Psoas muscle (tissue), 8 donors: ENCODE data around the gene ACR. TPM values are rescaled to one million over a fixed set of nuclear protein-coding genes. Genes with fewer than 3 reads are reported as not detected.

Experiments used
- ATAC-seq, 4 donors: fragments of 200-7000 bp; cut with Tn5 transposase; one replicate each; pipeline ENCODE4 v1.9.1; 2020; ENCODE audit warnings: moderate library complexity in 3 of 4, mild to moderate bottlenecking in 2 of 4
- DNase-seq, 2 donors: peaks; one replicate each; pipeline ENCODE4 v3.0.0-alpha.2; 2020
- H3K27ac ChIP-seq: fragments of 200-600 bp; one replicate; pipeline ENCODE4 v1.8.0; 2022
- H3K27me3 ChIP-seq, 3 donors: fragments of 200-600 bp in 1 of 3; one replicate each; pipeline versions ENCODE4 v1.6.1 to v1.8.0; 2013 to 2022; ENCODE audit warnings: low read length in 2 of 3, mild to moderate bottlenecking in 2 of 3, moderate library complexity in 1 of 3; ENCODE audit not compliant: insufficient read depth in 3 of 3
- H3K36me3 ChIP-seq, 2 donors: fragments of 200-600 bp in 1 of 2; one replicate each; pipeline versions ENCODE4 v1.6.1 to v1.8.0; 2013 to 2022; ENCODE audit warnings: low read depth in 1 of 2, mild to moderate bottlenecking in 1 of 2, moderate library complexity in 1 of 2; ENCODE audit not compliant: insufficient read depth in 1 of 2
- H3K4me1 ChIP-seq: fragments of 200-600 bp; one replicate; pipeline ENCODE4 v1.8.0; 2022
- H3K4me3 ChIP-seq: fragments of 200-600 bp; one replicate; pipeline ENCODE4 v1.8.0; 2022; ENCODE audit warnings: mild to moderate bottlenecking
- H3K9me3 ChIP-seq: fragments of 200-600 bp; one replicate; pipeline ENCODE4 v1.8.0; 2022
- WGBS, 3 donors: extraction: QIAGEN DNeasy Blood & Tissue Kit; methylation state at CpG; one replicate each; pipeline versions ENCODE4 v1.1.6 to v1.1.7; 2013; 5-methylcytosine and 5-hydroxymethylcytosine counted together
- intact Hi-C, 2 donors: fragments of 100-400 bp; cut with DNase I; formaldehyde crosslinking; loops; one replicate each; pipeline versions ENCODE4 v1.11.0 to v1.14.2; 2022
- polyA plus RNA-seq, 3 donors: library from polyadenylated mRNA; stranded (reverse); fragments of 200-250 nt; gene quantifications; one replicate each; pipeline ENCODE4 v1.2.3, GENCODE V29; 2013
- total RNA-seq, 4 donors: library from RNA; stranded (reverse); fragmentation: NEBNext Ultra II Directional in 2 of 4; extraction: Animal tissue kit (Norgen Biotek cat#: 25700) in 2 of 4; gene quantifications; one replicate each; pipeline versions ENCODE4 v1.2.1 to v1.2.4, GENCODE V29; 2021 to 2023
- TF ChIP-seq, protein P1 (sequence below): fragments of 200-600 bp; IDR thresholded peaks from one replicate; pipeline ENCODE4 v1.8.0; 2022; ENCODE audit warnings: antibody characterized with exemption
- donor health status: healthy with polysubstance abuse.
- donor health status: DM: no; HTN: no; CAD: no; lungs with moderate emphysema.
- donor health status: Bipolar disorder and iron deficiency.
- donor health status: healthy.
- donor health status: DM: yes; HTN: yes; CAD: no.
- donor health status: DM: no; HTN: no; CAD: no.
- donor health status: DM: no; HTN: no; CAD: no.
- donor health status: DM: yes; HTN: yes; CAD: no.

ACR gene
- total and polyA plus RNA-seq, 7 donors = 0.10 to 0.82 (median 0.26) TPM; not detected in 2

DNA sequence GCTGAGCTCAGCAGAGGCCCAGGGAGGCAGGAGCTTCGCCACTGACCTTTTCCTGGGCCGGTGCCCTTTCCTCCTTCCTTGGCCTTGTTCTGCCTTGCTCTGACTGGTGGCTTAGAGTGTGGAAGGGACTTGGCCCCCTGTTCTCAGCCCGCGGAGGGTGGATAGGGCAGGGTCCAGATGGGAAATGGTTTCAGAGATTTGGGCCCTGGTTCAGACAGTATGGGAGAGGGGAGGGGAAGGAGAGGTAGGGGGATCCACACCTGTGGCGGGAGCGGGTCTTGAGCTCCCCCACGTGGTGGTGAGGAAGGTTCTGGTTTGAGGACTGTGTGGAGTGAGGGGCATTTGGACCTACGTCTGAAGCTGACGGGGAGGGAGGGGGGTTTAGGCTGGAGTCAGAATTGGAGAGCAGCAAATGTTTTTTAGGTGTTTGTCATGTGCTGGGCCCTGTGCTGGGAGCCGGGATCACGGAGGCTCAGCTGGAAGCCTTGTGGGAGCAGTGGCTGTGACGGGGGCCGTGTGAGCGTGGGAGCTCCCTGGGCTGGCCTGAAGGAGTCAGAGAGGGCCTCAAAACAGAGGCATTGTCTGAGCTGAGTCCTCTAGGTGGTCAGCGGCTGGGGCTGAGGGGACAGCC is 38.1 kb upstream of the ACR start:
- Histone ChIP-seq H3K36me3 (peaks cover 0 to 8% of the 10 kb centered on the region in 2 donors), H3K27me3 (peaks cover 0 to 6% (median 0%) of the 10 kb centered on the region in 3 donors), H3K9me3 (no peaks in the 10 kb centered on the region), H3K4me3 (no peak overlapping the region), H3K27ac (no peak overlapping the region), H3K4me1 (peaks cover 5% of the 10 kb centered on the region)
- TF ChIP-seq, protein P1, sequence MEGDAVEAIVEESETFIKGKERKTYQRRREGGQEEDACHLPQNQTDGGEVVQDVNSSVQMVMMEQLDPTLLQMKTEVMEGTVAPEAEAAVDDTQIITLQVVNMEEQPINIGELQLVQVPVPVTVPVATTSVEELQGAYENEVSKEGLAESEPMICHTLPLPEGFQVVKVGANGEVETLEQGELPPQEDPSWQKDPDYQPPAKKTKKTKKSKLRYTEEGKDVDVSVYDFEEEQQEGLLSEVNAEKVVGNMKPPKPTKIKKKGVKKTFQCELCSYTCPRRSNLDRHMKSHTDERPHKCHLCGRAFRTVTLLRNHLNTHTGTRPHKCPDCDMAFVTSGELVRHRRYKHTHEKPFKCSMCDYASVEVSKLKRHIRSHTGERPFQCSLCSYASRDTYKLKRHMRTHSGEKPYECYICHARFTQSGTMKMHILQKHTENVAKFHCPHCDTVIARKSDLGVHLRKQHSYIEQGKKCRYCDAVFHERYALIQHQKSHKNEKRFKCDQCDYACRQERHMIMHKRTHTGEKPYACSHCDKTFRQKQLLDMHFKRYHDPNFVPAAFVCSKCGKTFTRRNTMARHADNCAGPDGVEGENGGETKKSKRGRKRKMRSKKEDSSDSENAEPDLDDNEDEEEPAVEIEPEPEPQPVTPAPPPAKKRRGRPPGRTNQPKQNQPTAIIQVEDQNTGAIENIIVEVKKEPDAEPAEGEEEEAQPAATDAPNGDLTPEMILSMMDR = peak; percentile 5
- ATAC-seq (no peak), DNase-seq (peak in 1 of 2 donors; percentile 16)
- intact Hi-C loops = loop anchor here in 1 of 2 donors (5.0 kb wide), 1 partner anchor 73 kb away; the partner anchor contains the start of gene ARSA
- WGBS, 3 donors = 73 to 76% (median 75%) methylated on average over 15 of the region's 15 CpGs

DNA sequence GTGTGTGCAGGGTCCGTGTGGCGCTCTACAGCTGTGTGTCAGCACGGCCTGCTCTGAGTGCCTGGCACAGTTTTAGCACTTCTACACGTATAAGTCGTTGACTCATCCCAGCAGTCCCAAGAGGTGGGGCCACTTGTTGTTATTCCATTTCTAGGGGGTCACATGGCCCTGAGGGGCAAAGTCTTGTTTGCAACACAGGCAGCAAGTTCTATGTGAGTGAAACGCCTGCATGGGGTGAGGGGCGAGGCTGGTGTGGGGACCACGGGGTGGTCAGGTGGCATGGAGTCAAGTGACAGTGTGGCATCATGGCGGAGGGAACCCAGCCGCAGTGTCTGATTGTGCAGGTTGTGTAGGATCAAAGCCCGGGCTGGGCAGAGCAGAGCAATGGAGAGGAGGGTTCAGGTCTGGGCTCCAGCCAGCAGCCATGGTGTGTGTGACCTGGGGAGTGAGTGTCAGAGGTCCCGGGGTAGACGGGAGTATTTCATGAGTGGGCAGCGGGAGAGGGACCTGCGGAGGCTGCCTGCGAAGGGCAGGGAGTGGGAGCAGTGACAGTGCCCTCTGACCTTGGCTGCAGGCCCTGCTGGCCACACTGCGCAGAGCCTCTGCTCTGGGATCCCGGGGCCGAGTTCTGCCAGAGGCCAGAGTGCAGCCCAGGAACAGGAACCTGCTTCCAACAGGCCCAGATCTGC is 37.5 kb upstream of the ACR start:
- Histone ChIP-seq H3K4me1 (peaks cover 5% of the 10 kb centered on the region), H3K9me3 (no peaks in the 10 kb centered on the region), H3K27ac (no peak overlapping the region), H3K36me3 (peaks cover 0 to 8% of the 10 kb centered on the region in 2 donors), H3K27me3 (peaks cover 0 to 6% (median 0%) of the 10 kb centered on the region in 3 donors), H3K4me3 (no peak overlapping the region)
- ATAC-seq (peak in 1 of 4 donors; percentile 7), DNase-seq (peak in 1 of 2 donors; percentile 44)
- intact Hi-C loops = loop anchor here in 1 of 2 donors (5.0 kb wide), 1 partner anchor 73 kb away; the partner anchor contains the start of gene ARSA
- TF ChIP-seq, protein P1 = no peak
- 71 to 79% (median 71%) methylated on average over 19 of the region's 19 CpGs for WGBS, 3 donors

DNA sequence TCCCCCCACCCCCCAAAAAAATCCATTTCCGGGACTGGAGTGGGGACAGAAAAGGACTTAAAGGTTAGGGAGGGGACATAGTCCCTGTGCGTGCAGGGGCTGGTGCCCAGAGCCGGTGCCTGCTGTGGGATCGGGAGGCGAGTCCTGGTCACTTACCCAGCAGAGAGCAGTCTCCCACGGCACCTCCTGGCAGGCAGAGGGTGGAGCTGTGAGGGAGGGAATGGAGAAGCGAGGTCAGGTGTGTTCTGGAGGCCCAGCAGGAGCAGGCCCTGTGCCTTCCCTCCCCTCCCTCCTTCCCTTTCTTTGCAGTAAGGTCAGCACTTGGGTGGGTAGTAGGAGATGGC is 37.0 kb upstream of the ACR start:
- Histone ChIP-seq H3K4me3 (no peak overlapping the region), H3K27ac (no peak overlapping the region), H3K36me3 (peaks cover 0 to 7% of the 10 kb centered on the region in 2 donors), H3K27me3 (peaks cover 0 to 6% (median 0%) of the 10 kb centered on the region in 3 donors), H3K9me3 (no peaks in the 10 kb centered on the region), H3K4me1 (peaks cover 5% of the 10 kb centered on the region)
- ATAC-seq (no peak), DNase-seq (peak in 1 of 2 donors; percentile 21)
- TF ChIP-seq, protein P1 = no peak
- 49 to 75% (median 68%) methylated on average over 7 of the region's 7 CpGs for WGBS, 3 donors
- intact Hi-C loops = loop anchor here in 1 of 2 donors (5.0 kb wide), 1 partner anchor 74 kb away; the partner anchor contains the start of gene ARSA

DNA sequence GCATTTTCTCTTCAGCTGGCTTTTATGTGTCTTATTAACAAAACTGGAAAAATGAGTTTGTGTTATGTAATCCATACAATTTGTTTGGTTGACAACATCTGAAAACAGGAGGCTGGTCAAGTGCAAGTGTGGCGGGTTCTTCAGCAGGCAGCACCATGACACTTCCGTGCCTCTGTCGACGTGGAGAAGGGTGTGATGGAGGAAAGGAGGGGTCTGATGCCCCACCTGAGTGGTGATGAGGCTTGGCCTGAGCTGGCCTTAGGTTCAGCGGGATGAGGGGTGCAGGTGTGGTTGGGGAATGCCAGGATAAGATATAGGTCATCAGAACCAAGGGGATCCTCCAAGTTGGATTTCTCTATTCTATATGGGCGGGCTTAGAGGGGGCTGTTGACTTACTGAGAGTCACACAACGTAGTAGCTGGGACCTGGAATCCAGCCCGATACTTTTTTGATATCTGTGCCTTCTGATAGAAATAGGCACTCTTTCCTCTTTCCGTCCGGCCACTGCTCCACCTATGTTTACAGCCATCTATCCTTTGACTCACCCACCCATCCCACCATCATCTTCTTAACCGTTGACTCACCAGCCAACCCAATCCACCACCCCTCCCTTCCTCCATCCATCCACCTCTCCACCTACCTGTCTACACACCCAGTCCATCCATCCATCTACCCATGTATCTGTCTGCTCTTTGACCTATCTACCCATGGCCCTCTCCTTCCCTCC is 36.4 kb upstream of the ACR start:
- intact Hi-C loops = loop anchor here in 1 of 2 donors (5.0 kb wide), 1 partner anchor 74 kb away; the partner anchor contains the start of gene ARSA
- DNase-seq = peak in 1 of 2 donors; percentile 4
- 83 to 87% (median 84%) methylated on average over 11 of the region's 11 CpGs for WGBS, 3 donors
- Histone ChIP-seq H3K9me3 (no peaks in the 10 kb centered on the region), H3K4me3 (no peak overlapping the region), H3K27me3 (peaks cover 0 to 6% (median 0%) of the 10 kb centered on the region in 3 donors), H3K36me3 (peaks cover 0 to 3% of the 10 kb centered on the region in 2 donors), H3K27ac (no peak overlapping the region), H3K4me1 (peaks cover 5% of the 10 kb centered on the region)
- no peak for ATAC-seq
- TF ChIP-seq, protein P1 = no peak
